Adrenal gland (tissue), 5 donors: Measurements from ENCODE around the gene SRGAP2C.

Experiments
- POLR2A ChIP-seq, 2 donors: fragments of 450-650 bp; IDR thresholded peaks; one replicate each; pipeline ENCODE4 v1.6.1; 2017; ENCODE audit warnings: antibody characterized with exemption in 2 of 2, mild to moderate bottlenecking in 2 of 2, moderate library complexity in 1 of 2
- TF ChIP-seq, protein P1 (sequence below), 6 experiments: fragments of 450-650 bp in 4 of 6; fragments of 200-600 bp in 2 of 6; sonication (generic) in 1 of 6; IDR thresholded peaks; 1 replicate in 5 of 6; 2 replicates in 1 of 6; pipeline versions ENCODE4 v1.5.1 to v1.8.0; 2016 to 2021; ENCODE audit warnings: antibody characterized with exemption in 6 of 6, mild to moderate bottlenecking in 2 of 6, moderate library complexity in 1 of 6
- donor health status: DM: no; HTN: no; CAD: no.

- no peak for TF ChIP-seq POLR2A (IDR thresholded peaks at IDR 0.05)
- TF ChIP-seq, protein P1, sequence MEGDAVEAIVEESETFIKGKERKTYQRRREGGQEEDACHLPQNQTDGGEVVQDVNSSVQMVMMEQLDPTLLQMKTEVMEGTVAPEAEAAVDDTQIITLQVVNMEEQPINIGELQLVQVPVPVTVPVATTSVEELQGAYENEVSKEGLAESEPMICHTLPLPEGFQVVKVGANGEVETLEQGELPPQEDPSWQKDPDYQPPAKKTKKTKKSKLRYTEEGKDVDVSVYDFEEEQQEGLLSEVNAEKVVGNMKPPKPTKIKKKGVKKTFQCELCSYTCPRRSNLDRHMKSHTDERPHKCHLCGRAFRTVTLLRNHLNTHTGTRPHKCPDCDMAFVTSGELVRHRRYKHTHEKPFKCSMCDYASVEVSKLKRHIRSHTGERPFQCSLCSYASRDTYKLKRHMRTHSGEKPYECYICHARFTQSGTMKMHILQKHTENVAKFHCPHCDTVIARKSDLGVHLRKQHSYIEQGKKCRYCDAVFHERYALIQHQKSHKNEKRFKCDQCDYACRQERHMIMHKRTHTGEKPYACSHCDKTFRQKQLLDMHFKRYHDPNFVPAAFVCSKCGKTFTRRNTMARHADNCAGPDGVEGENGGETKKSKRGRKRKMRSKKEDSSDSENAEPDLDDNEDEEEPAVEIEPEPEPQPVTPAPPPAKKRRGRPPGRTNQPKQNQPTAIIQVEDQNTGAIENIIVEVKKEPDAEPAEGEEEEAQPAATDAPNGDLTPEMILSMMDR (IDR thresholded peaks at IDR 0.05), result no peak
Observed at GRCh38 chr1:121413821-121414220, 229.0 kb downstream of the SRGAP2C start.
